Left renal pelvis (tissue), 4 donors: ENCODE results near the gene CHN2. TPM values are rescaled to one million over a fixed set of nuclear protein-coding genes. Genes with fewer than 3 reads are reported as not detected.

Experiments
- DNase-seq, 4 donors: peaks; one replicate each; pipeline ENCODE4 v3.0.0-alpha.2; 2013; ENCODE audit warnings: low read depth in 4 of 4, low spot score in 3 of 4
- polyA plus RNA-seq, 4 donors: library from polyadenylated mRNA; unstranded; fragments of 120-200 nt; gene quantifications; one replicate each; pipeline ENCODE4 v1.2.1, GENCODE V29; 2013; ENCODE audit not compliant: insufficient read length in 4 of 4

The CHN2 gene
- 10 to 100 TPM; 11.3 to 21.8 (median 18.7) TPM for polyA plus RNA-seq

DNA sequence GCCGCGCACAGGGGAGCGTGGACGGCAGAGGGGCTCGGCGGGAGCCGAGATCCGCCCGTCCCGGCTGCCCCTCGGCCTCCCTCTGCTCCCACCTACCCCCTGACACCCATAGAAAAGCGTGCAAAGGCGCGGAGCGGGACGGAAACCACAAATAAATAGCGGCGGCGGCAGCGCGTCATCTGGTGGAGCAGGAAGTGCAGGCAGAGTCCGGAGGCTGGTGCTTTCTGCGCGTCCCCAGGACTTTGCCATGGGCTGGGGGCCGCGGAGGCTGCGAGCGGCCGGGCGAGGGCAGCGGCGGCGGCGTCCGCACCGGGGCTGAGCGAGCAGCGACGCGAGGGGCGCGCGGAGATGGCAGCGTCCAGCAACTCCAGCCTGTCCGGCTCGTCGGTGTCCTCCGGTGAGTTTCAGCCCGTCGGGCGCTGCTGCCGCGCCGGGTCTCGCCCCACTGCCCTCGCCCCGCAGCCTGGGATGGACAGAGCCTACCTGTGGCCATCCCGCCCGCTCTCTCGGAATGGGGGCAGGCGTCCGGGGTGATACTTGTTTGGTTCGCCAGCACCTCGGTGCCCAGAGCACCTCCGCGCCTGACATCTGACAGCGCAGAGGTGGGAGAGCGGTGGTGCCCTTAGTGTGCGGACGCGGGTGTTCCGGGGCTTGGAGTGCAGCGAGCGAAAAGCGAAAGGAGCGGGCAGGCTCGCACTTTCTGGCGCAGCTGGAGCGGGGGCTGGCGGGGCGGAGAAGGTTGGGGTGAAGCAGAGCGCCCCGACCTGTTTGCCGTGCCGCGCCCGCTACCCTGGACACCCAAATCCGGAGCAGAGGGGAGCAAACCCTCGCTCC is at the start of gene CHN2:
CHN2 (plus strand) TSS at position 182 of the 834 bp plus-strand sequence.
- peak in 1 of 4 donors; percentile 26 for DNase-seq

DNA sequence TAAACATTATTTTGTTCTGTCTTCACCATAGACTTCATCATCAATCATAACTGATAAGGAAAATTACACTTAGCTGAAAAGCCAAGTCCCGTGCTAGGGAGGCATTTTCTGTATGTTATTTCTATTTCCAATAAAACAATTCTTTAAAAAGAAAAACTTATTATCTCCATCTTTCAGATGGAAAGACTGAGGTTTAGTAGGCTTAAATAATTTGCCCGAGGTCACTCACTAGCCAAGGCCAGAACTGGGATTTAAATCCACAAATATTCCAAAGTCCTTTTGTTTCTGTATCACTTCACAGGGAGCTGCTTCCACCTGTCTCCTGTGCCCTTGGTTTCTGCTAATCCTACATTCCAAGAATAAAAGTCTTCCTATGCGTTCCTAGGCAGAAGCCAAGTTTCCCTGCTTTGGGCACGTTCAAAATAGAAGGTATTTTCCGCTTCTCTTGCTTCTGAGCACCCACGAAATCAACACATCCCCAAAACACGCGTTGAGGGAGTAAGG is 49.0 kb upstream of the CHN2 start:
- DNase-seq = no peak

DNA sequence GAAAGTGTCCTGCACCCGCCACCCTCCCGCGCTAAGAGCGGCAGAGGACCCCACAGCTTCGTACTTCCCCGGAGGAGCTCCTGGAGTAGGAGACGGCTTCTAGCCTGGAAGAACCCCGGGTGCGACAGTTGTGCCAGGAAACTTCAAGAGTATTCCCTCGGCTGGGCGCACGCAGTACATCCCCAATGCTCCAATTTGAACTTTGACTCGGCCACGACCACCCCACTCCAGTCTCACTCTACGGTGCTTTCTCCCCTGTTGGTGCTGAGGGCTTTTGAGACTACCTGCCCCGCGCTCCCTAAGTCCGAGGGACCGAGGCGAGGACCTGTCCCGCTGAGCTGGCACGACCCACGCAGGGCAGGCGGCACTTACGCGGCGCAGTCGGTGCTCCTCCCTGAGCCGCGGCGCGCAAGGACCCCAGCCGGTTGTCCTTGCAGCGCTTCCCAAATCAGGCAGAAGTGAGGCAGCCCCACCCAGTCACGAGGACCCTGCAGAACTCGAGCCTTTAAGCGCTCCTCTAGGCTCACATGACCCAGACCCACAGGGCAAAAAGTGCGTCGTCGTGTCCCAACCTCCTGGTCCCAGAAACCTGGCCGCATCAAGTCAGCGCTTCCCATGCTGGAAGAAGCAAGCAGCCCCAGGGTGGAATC is 48.4 kb upstream of the CHN2 start, which contains the start of gene CPVL:
CPVL (minus strand) TSS at position 481 of the 650 bp plus-strand sequence. CDS start 25,476 bp downstream, outside the sequence.
- no peak for DNase-seq

DNA sequence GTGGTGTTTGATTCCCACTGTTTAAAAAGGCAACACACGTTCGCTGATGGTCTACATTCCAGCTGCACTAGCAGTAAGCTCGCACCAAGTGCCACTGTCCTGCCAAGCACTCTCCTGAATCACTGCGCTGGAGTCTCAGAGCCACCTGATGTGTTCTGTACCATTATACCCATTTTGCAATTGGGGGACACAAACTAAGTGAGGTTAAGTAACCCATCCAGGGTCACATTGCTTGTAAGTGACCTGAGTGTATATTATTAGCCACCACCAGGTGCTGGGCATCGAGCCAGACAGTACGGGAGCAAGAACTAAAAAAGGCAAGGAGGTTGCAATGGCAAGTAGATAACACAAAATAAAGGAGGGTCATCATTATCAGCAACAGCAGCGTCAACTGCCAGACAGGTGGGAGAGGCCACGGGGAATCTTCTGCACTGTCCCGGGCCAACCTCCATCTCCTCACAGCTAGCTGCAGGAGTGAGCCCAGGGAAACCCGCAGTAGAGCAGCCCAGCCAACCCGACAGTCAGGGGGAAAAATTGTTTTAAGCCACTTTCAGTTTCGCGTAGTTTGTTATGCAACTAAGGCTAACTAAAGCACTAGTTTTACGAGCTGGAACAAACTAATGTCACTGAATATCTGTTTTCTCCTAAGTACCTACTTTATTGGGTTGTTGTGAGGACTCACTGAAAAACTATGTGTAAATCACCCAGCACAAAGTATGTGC is 47.5 kb upstream of the CHN2 start:
- no peak for DNase-seq

DNA sequence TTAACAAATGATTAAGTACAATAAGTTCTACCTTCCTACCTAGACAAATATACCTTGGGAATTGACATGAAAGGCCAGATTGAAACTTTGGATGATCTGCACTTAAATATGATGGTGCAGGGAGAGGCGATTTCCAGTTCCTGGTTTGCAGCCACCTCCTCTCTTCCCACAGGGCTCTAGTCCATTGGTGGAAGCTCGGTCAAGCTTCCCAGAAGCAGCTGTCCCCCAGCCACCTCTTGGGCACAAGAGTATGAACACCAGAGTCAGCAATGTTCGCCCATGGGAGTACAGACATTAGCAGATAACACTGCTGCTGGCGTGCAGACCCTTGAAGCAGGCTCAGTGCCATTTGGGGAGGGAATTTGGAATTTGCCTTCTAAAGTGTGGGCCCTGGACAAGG is 46.8 kb upstream of the CHN2 start:
- no peak for DNase-seq

DNA sequence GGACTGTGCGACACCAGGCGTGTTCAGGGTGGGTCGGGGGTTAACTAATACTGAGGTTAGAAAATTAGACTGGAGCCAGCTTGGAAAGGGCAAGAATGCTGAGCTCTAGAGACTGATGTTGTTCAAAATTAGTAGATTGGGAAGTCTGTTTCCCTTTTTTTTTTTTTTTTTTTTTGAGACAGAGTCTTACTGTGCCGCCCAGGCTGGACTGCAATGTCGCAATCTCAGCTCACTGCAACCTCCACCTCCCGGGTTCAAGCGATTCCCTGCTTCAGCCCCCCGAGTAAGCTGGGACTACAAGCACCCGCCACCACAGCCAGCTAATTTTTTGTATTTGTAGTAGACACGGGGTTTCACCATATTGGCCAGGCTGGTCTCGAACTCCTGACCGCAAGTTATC is 45.5 kb upstream of the CHN2 start:
- no peak for DNase-seq

DNA sequence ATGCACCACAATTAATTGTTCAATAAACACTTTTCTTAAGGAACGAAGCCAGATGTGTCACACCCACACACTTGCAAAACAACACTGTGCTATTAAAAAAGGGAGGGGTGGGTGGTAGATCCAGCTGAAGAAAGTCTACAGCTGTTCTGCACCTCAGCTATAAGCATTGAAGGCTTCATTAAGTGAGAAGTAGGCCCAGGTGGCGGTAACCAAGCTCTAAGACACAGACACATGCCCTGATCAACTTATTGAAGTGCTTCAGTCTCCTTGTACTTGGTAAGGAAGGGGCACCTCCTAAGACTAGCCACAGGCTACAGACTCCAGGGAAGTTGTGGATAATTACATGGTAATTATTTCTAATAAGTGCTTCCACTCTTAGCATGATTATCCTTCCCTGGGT is 43.7 kb upstream of the CHN2 start:
- no peak for DNase-seq

DNA sequence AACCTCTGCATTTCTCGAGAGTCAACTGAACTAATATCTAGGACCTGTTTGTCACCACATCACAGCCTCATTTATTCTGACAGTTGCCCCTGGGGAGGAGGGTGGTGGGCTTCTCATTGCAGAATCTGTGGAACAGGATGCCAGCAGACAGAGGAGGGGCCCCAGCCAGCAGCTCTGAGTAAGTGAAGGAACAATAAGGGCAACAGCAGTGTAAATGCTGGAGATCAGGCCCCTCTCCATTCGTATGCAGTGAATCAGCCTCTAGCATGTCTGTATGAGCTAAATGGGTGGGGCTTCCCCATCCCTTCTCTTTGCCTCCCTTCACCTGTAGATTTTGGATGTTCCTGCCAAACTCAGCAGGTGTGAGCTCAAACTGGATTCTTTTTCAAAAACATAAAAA is 40.5 kb upstream of the CHN2 start:
- no peak for DNase-seq

DNA sequence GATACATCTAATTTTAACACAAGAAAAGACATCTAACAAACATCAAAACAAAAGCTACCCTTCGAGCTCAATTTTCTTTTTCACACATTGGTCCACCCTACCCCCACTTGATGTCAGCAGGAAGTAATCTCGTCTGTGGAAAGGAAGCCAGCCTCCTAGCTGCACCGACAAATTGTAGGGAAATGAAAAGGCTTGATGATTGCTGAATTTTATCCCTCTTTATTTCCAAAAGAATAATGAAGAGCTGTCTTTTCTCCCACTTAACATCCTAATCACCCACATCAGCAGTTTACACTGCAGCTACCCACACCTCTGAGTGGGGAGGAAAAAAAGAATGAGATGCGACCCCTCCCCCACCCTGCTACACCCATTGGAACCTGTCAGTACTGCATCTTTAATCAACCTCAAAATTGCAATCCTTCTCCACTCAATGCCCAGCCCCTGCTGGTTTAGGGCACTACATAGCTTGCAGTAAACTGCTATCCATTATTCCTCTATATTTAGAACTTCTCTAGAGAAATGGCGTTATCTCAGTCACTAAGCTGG is 37.6 kb upstream of the CHN2 start:
- no peak for DNase-seq

DNA sequence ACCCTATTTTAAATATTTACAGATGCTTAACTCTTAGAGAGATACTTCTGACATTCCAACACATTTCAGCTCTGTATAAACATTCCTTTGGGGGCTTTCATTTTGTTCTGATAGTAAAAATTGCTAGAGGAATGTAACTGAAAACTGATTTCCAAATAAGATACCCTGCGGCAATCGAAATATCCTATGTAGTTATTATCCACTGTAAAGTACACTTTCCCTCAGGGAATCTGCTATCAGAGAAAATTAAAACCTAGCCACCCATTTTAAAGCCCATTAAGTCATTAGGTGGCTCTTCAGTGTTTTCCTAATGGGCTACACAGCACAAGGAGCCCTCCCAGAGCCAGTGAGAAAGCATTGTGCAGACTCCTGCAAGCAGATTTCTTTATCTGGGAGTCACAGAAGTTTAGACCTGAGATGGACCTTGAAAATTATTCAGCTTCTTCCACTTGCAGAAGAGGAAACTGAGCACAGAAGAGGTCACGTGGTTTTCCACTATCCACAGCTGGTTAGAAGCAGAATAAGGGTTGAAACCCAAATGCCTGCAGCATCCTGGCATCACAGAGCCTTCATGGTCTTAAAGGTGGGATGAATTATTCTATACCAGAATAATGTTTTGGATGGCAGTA is 35.7 kb upstream of the CHN2 start:
- DNase-seq = no peak

DNA sequence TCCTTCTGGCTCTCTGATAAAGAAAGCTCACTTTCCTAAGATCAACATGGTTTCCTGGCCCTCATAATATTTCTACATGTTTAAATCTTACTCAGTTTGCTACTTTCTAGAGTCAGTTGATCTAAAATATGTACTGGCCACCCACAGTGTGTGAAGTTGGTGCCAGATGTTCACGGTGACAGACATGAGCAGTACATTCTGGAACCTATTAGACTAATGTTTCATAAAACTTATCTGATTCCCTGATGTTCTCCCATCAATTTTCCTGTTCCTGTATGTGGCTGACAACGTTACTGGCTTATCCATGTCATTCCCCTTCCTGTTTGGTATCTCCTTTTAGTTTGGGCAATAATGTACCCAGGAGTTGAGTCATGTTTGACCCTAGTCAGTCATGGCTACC is 34.5 kb upstream of the CHN2 start:
- no peak for DNase-seq

DNA sequence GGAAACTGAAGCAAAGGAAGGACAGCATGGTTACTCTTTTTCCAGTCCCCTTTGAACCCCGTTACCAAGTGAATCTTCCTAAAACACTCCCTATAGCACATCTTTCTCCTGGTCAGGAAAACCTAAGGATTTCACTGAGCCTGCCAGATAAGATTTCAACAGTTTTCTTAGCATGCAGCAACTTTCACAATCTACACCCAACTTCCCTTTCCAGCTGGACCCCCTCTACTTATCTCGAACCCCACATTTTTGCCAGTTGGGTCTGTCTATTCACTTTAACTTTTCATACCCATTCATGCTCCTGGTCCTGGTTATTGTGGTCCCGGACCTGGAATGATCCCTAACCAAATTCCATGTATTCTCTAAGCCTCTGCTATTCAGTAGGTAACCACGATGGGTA is 33.3 kb upstream of the CHN2 start:
- no peak for DNase-seq

DNA sequence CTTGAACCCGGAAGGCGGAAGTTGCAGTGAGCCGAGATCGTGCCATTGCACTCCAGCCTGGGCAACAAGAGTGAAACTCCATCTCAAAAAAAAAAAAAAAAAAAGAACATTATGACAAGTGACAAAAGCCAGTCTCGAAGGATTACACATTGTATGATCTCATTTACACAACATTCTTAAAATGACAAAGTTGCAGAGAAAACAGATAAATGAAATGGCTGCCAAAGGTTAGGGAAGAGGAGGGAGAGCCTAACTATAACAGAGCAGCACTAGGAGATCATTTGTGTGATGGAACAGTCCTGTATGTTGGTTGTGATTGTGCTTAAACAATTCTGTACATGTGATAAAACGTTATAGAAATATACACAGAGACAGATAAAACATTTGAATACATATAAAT is 32.0 kb upstream of the CHN2 start:
- DNase-seq = no peak

DNA sequence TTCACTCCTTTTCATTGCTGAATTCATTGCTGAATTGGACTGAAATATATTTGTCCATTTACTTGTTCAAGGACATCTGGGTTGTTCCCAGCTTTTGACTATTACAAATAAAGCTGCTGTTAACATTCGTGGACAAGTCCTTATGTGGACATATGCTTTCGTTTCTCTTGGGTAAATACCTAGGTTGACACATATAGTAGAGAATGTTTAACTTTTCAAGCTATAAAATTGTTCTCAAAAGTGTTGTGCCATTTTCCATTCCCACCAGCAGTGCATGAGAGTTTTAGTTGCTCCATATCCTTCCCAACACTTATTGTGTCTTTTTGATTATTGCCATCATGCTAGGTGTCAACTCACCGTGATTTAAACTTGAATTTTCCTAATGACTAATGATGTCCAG is 30.7 kb upstream of the CHN2 start:
- no peak for DNase-seq

DNA sequence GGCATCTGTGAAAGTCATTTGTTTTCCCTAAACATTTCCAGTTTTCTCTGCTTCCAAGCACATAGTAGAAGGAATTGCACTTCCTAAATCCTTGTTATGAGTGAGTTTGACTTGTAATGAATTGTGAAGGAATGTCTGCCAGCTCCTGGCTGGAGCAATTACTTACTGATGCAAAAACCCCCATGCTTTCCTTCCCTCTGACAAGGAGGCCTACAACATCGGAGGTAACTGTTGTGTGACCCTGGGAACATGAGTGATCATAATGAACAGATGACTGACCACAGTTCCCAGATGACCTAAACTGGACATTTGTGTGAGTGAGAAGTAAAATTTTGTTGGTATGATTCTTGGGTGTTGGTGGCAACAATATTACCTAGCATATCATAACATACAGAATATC is 26.9 kb upstream of the CHN2 start:
- no peak for DNase-seq

DNA sequence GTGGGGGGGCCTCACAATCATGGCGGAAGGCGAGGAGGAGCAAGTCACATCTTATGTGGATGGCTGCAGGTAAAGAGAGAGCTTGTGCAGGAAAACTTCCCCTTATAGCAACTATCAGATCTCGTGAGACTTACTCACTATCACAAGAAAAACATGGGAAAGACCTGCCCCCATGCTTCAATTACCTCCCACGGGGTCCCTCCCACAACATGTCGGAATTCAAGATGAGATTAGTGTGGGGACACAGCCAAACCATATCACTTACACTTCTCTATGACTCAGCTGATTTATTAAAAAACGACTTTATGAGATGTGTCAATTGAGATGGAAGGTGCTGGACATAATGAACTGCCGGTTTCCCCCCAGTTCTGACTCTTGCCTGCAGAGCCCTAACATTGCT is 23.8 kb upstream of the CHN2 start:
- no peak for DNase-seq

DNA sequence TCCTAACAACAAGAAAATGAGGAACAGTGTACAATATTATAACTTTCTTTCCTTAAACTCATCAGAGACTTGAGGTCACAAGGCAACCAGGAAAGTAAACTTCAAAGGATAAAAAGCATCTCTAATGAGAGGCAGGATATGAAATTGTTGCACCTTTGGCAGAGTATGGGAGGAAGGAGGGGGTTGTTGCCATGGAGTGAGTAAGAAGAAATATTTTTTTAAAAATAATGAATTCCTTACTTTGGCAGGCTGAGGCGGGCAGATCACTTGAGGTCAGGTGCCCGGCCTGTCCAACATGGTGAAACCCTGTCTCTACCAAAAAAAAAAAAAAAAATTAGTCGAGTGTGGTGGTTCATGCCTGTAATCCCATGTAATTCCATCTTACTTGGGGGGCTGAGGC is 21.1 kb upstream of the CHN2 start:
- DNase-seq = no peak

DNA sequence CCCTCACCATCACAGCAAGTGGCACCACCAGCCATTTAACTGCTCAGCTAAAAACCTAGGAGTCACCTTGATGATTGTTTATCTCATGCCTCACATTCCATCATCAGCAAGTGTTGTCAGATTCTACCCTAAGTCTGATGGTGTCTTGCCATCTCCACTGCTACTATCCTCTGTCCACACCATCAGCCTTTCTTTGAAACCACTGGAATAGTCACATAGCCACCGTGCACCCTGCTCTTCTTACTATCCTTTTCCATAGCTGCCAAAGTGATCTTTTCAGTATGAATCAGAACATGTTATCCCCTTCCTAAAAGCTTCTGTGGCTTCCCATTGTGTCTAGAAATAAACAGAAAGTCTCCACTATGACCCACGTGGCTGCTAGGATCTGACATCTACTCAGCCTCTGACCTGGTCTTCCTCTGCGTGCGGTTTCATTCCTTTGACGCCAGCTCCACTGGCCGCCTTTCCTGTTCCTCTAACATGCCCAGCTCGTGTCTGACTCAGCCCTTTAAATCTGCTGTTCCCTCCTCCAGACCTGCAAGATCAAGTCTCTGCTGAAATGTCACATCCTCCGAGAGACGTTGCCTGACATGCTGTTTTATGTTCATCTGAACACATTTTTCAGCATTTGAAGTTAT is 16.5 kb upstream of the CHN2 start:
- no peak for DNase-seq

DNA sequence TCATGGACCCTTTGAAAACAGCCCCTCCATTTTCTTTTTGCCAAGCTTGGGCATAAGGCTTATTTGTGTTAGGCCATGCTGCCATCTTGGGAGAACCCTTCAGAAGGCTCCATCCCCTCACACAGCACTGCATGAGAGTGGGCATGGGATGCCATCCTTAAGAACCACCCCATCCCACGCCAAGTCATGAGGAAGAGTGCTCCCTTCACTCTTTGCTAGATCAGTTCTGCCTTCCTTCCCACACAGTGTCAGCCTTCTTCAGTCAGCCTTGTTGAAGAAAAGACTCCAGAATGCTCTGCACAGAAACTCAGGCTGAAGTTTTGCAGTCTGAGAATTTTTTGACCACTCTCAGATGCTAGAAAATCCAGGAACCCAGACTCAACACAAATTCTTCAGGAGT is 15.5 kb upstream of the CHN2 start:
- no peak for DNase-seq

DNA sequence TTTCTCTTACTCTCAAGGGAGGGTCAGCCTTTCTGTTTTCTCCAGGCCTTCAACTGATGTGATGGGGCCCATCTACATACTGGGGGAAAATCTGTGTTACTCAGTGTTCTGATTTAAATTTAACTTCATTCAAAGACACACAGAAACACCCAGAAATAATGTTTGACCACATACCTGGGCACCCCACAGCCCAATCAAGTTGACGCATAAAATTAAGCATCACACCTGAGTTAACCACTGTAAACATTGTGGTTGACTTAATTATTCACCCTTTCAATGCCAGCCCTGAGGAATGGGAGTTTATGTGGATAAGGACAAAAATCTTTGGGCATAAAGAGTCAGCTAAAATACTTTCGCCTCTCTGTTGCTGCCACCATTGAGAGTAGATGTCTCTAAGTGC is 10.0 kb upstream of the CHN2 start:
- no peak for DNase-seq
